ENCODE results near the gene TMA16. TPM values are rescaled to one million over a fixed set of nuclear protein-coding genes. Genes with fewer than 3 reads are reported as not detected.

TMA16 gene
- total and polyA plus RNA-seq, 2 donors (not counting 1 experiment from before 2014, with no cell fraction given) = 6.5 to 40.5 TPM

- TF ChIP-seq EZH2 (IDR thresholded peaks at IDR 0.05; ENCODE audit: borderline replicate concordance, insufficient read depth, low read depth, low read length, poor library complexity, severe bottlenecking) = no peak
- TF ChIP-seq, protein P1, sequence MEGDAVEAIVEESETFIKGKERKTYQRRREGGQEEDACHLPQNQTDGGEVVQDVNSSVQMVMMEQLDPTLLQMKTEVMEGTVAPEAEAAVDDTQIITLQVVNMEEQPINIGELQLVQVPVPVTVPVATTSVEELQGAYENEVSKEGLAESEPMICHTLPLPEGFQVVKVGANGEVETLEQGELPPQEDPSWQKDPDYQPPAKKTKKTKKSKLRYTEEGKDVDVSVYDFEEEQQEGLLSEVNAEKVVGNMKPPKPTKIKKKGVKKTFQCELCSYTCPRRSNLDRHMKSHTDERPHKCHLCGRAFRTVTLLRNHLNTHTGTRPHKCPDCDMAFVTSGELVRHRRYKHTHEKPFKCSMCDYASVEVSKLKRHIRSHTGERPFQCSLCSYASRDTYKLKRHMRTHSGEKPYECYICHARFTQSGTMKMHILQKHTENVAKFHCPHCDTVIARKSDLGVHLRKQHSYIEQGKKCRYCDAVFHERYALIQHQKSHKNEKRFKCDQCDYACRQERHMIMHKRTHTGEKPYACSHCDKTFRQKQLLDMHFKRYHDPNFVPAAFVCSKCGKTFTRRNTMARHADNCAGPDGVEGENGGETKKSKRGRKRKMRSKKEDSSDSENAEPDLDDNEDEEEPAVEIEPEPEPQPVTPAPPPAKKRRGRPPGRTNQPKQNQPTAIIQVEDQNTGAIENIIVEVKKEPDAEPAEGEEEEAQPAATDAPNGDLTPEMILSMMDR (IDR thresholded peaks at IDR 0.05) = no peak
- no peak for ATAC-seq (ENCODE audit: low read depth)
- H3K79me2 ChIP-seq (ENCODE audit: control insufficient read depth, insufficient read depth, low read length) = no peaks in the 10 kb centered on the region
- no peaks in the 10 kb centered on the region for H3K27me3 ChIP-seq (replicated peaks in 1 of 4; ENCODE audit: control extremely low read depth in 1 of 4, control insufficient read depth in 3 of 4, insufficient read depth in 4 of 4, low read length in 3 of 4)
- H3K9me3 Mint-ChIP-seq (ENCODE audit: insufficient read depth) = no peaks in the 10 kb centered on the region
- no peak for DNase-seq
- H3K4me2 ChIP-seq (replicated peaks; ENCODE audit: low read depth, low read length, poor library complexity, severe bottlenecking) = no peak overlapping the region
- no peak overlapping the region for H3K27ac ChIP-seq (ENCODE audit: low read length in 2 of 2)
- no peak overlapping the region for H3K9ac ChIP-seq (ENCODE audit: low read length)
- H2AFZ ChIP-seq (ENCODE audit: insufficient read depth, low read depth, low read length, poor library complexity, severe bottlenecking) = no peak overlapping the region
- no peak overlapping the region for H3K27ac Mint-ChIP-seq
- no peaks in the 10 kb centered on the region for H3K27me3 Mint-ChIP-seq
- intact Hi-C loops (cut with micrococcal nuclease) = no loop called here
- WGBS (ENCODE audit: insufficient coverage) = no CpG with 5 or more reads among the region's 1 CpG
- H3K4me1 Mint-ChIP-seq = peaks cover 5% of the 10 kb centered on the region
- ChIA-PET CTCF (interaction anchor here (0.6 to 5.1 kb wide), 13 partner anchors 8 to 1246 kb away, joined by 3 to 155 read pairs (median 4); partner anchors contain the start of gene TMA16), POLR2A (interaction anchor here (1.1 kb wide), 1 partner anchor 8 kb away, joined by 3 read pairs; the partner anchor contains the start of gene TMA16)
- H3K9me3 ChIP-seq (ENCODE audit: control extremely low read depth in 1 of 3, control insufficient read depth in 2 of 3, insufficient read depth in 1 of 3, low read length in 2 of 3) = no peaks in the 10 kb centered on the region
- no peak overlapping the region for H3K4me3 Mint-ChIP-seq
- no peaks in the 10 kb centered on the region for H3K36me3 ChIP-seq (replicated peaks in 1 of 2; ENCODE audit: control extremely low read depth in 1 of 2, control insufficient read depth in 1 of 2, extremely low read depth in 1 of 2, insufficient read depth in 2 of 2, low read length in 1 of 2)
- H3K4me1 ChIP-seq (ENCODE audit: control insufficient read depth in 2 of 2, insufficient read depth in 2 of 2, low read length in 2 of 2) = peaks cover 18 to 24% of the 10 kb centered on the region in 2 donors
- H3K4me3 ChIP-seq (ENCODE audit: control extremely low read depth in 1 of 5, extremely low read depth in 1 of 5, insufficient read depth in 1 of 5, low read depth in 2 of 5, low read length in 4 of 5) = no peak overlapping the region
- no peaks in the 10 kb centered on the region for H4K20me1 ChIP-seq (ENCODE audit: control insufficient read depth, insufficient read depth, low read length, poor library complexity, severe bottlenecking)
Observed at GRCh38 chr4:163486321-163486720, 8.2 kb upstream of the TMA16 start.

DNA sequence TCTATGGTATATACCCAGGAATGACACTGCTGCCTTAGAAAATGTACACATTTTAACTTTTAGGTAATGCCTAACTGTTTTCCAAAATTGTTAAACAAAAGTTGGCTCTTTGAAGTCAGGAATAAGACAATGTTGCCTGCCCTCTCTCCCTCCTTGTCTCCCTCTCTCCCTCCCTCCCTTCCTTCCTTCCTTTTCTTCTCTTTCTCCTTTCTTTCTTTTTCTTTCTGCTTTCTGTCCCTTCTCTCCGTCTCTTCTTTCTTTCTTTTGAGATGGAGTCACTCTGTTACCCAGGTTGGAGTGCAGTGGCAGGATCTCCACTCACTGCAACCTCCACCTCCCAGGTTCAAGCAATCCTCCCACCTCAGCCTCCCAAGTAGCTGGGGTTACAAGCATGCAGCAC is 4.6 kb upstream of the TMA16 start:
- no peaks in the 10 kb centered on the region for H4K20me1 ChIP-seq (ENCODE audit: control insufficient read depth, insufficient read depth, low read length, poor library complexity, severe bottlenecking)
- no peaks in the 10 kb centered on the region for H3K9me3 Mint-ChIP-seq (ENCODE audit: insufficient read depth)
- TF ChIP-seq, protein P1 (IDR thresholded peaks at IDR 0.05) = no peak
- no peak for TF ChIP-seq EZH2 (IDR thresholded peaks at IDR 0.05; ENCODE audit: borderline replicate concordance, insufficient read depth, low read depth, low read length, poor library complexity, severe bottlenecking)
- DNase-seq = no peak
- no peaks in the 10 kb centered on the region for H3K9me3 ChIP-seq (ENCODE audit: control extremely low read depth in 1 of 3, control insufficient read depth in 2 of 3, insufficient read depth in 1 of 3, low read length in 2 of 3)
- no peak overlapping the region for H3K4me2 ChIP-seq (replicated peaks; ENCODE audit: low read depth, low read length, poor library complexity, severe bottlenecking)
- H3K79me2 ChIP-seq (ENCODE audit: control insufficient read depth, insufficient read depth, low read length) = peaks cover 10% of the 10 kb centered on the region
- ATAC-seq (ENCODE audit: low read depth) = no peak
- H3K4me1 ChIP-seq (ENCODE audit: control insufficient read depth in 2 of 2, insufficient read depth in 2 of 2, low read length in 2 of 2) = peaks cover 6 to 14% of the 10 kb centered on the region in 2 donors
- H3K27ac ChIP-seq (ENCODE audit: low read length in 2 of 2) = no peak overlapping the region
- intact Hi-C loops (cut with micrococcal nuclease) = no loop called here
- 80% methylated on average over 1 of the region's 1 CpG for WGBS (ENCODE audit: insufficient coverage)
- no peak overlapping the region for H3K4me3 Mint-ChIP-seq
- no peak overlapping the region for H3K4me3 ChIP-seq (ENCODE audit: control extremely low read depth in 1 of 5, extremely low read depth in 1 of 5, insufficient read depth in 1 of 5, low read depth in 2 of 5, low read length in 4 of 5)
- peaks cover 17% of the 10 kb centered on the region for H3K4me1 Mint-ChIP-seq
- H3K9ac ChIP-seq (ENCODE audit: low read length) = no peak overlapping the region
- CTCF ChIA-PET = no interaction called here
- H3K27me3 Mint-ChIP-seq = no peaks in the 10 kb centered on the region
- no peaks in the 10 kb centered on the region for H3K27me3 ChIP-seq (replicated peaks in 1 of 4; ENCODE audit: control extremely low read depth in 1 of 4, control insufficient read depth in 3 of 4, insufficient read depth in 4 of 4, low read length in 3 of 4)
- no peak overlapping the region for H3K27ac Mint-ChIP-seq
- no peaks in the 10 kb centered on the region for H3K36me3 ChIP-seq (replicated peaks in 1 of 2; ENCODE audit: control extremely low read depth in 1 of 2, control insufficient read depth in 1 of 2, extremely low read depth in 1 of 2, insufficient read depth in 2 of 2, low read length in 1 of 2)
- H2AFZ ChIP-seq (ENCODE audit: insufficient read depth, low read depth, low read length, poor library complexity, severe bottlenecking) = no peak overlapping the region
- POLR2A ChIA-PET = no interaction called here
